GM19099 (cell line): ENCODE results near the gene MET.

Source experiments
- POLR2A ChIP-seq: IDR thresholded peaks from 3 replicates; pipeline ENCODE4 v1.6.1; 2011; ENCODE audit warnings: low read depth; ENCODE audit not compliant: insufficient read length; ENCODE audit errors: extremely low read depth

The MET gene

DNA sequence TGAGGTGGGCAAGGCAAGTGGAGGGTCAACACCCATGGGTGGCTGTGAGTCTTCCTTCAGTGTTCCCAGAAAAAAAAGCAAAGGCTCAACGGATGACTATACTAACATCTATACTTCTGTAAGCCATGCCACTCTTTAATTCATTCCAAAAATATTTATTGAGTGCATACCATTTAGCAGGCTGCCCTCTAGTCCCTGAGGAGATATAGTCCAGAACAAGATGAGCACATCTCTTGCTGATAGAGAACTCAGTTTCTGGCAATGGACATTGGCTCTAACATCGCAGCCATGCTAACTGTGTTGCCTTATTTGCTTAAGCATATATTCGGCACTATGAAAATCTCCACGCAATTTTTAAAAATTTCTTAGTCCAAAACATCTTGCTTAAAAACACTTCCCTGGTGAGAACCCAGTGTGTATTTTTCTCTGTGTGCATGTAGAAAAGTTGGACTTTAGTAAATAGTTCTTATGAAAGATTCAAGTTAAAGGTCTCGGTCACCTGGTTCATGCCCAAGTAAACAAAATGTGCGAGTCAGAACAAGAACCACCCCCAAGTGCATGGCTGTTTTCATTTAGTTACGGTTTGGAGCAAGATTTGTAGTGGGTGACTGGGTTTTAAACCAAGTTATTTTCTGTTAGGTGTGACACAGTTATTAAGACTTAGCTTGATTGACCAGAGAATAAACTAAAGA is 69.8 kb downstream of the MET start:
- no peak for TF ChIP-seq POLR2A

DNA sequence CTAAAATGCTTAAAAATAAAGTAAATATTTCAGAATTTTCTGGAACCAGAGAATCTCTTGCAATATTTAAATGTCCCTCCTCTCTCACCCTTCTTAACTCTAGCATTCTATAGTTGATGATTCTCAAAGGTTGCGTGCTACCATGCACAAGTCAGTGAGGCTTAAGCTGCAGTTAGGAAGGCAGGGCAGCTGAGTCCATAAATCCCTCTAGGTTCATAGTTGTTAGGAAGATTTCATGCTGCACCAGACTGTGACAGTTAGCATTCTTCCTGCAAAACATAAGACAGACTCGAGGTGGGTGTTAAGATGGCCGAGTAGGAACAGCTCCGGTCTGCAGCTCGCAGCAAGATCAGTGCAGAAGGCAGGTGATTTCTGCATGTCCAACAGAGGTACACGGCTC is 70.6 kb downstream of the MET start:
- TF ChIP-seq POLR2A: no peak

DNA sequence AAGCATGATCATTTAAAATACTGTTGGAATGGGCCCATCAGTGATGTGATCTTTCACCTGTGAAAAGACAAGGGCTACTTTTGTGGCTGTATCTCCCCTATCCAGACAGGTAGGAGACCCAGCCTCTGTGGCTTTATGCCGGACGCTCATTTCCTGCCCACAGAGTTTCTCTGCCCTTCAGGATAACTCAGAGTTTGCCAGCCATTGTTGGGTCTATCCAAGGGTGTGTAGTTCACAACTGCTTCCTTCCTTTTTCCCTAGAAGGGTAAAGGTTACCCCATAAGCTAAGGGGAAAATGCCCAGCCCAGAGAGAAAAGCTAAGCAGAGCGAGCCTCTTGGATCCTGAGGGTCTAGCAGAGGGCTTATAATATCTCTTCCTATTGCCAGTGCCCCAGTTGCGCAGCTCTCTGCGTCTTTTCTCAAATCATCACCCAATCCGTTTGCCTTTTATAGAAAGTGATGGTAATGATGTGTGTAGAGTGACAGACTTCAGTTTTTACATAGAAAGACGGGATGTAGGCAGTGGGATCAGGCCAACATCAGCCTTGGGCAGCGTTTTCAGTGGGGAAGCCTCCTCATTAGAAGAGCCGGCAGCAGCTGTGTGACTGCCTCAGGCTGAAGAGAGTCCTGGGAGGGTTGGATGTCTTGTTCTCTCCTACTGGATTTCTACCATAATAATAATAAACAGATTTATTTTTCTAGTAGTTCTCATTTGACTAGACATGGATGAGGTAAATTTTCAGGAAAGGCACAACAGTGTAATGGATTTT is 80.5 kb downstream of the MET start:
- no peak for TF ChIP-seq POLR2A

DNA sequence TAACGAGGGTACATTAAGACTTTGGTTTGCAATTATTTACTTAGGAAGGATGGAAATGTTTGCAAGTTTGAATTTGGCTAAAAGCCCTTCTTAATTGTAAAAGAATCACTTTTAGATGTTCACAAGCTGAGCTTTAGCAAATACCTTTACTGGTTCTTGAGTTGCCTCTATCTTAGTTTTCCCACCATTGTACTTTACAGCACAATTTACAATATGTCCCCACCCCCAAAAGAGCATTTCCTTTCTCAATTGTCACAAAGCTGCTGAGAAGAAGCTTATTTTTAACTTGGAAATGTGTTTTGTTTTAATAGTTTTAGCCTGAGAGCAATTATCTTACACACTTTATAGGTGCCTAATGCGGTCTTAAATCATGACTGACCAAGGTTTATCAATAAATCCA is 81.1 kb downstream of the MET start:
- TF ChIP-seq POLR2A: no peak

DNA sequence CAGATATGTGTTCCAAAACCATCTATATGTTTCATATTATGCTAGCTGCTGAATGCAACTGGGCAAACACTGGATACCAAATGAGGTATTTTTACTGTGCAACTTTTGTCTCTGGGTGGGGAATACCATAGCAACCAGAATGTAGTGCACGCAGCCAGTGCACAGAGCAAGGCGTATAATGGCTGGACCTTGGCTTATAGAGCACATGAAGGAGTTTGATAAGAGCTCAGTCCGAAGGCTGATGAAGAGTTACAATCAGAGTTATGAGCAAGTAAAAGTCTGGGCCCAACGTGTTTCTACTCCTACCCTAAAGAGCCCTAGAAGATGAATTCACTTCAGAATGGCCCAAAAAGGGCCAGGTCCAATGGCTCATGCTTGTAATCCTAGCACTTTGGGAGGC is 82.2 kb downstream of the MET start:
- TF ChIP-seq POLR2A: no peak

DNA sequence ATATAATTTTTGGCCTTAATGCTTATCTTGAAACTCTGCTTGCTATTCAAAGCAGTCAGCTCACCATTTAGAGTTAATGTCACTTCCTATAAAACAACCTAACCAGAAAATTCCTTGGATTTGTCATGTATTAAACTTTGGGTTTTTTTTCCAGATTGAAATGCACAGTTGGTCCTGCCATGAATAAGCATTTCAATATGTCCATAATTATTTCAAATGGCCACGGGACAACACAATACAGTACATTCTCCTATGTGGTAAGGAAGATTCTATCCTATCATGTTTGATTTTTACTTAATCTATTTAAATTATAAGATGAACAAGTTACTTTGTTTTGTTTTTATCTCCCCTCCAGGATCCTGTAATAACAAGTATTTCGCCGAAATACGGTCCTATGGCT is 85.3 kb downstream of the MET start:
- TF ChIP-seq POLR2A: no peak

DNA sequence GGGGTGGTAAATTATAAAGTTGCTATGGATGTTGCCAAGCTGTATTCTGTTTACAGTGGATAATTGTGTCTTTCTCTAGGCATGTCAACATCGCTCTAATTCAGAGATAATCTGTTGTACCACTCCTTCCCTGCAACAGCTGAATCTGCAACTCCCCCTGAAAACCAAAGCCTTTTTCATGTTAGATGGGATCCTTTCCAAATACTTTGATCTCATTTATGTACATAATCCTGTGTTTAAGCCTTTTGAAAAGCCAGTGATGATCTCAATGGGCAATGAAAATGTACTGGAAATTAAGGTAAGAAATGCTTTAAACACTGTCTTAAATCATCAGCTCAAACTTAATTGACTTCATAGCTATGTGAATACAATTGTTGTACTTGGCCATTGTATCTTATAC is 91.0 kb downstream of the MET start:
- TF ChIP-seq POLR2A: no peak

DNA sequence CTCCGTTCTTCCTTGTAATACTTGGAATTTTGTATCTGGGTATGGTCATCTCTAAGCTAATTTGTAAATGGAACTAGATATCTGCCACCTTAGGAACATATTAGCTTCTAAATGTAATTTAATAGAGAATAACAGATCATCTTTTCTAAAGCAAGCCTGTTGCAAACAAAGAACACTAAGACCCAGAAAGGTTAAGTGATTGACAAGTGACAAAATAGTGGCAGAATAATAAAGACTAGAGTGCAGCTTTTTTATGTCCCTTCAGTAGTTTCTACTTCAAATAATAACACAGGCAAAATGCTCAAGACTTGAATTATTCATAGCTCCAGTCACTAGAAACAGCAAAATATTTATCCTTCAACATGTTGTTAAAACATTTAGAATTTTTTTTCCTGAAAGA is 91.7 kb downstream of the MET start:
- no peak for TF ChIP-seq POLR2A

DNA sequence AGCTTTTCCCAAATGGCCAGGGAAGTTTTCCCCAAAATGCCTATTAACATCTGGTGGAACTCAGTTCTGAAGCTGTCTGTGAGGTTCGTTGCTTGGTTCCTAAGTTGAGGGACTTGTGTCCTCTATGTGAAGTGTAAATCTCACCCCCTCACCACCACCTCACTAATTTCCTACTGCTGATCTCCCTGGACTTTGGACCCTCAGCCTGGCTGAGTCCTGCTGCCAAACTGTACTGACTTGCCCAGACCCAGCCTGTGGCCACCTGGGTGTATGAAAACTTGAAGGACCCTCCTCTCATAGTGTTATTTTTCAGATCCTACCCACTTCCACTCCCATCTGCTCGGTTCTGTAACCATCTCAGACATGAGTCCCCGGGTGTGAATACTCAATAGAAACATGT is 94.9 kb downstream of the MET start:
- TF ChIP-seq POLR2A: no peak

DNA sequence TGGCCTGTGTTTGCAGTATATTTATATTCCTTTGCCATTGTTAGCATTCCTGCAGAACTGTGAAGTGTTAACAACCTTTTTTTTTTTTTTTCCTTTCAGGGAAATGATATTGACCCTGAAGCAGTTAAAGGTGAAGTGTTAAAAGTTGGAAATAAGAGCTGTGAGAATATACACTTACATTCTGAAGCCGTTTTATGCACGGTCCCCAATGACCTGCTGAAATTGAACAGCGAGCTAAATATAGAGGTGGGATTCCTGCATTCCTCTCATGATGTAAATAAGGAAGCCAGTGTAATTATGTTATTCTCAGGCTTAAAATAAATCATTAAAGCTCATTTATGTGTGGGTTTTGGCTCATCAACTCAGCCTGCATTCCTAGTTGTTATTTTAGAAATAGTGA is 97.5 kb downstream of the MET start:
- TF ChIP-seq POLR2A: no peak

DNA sequence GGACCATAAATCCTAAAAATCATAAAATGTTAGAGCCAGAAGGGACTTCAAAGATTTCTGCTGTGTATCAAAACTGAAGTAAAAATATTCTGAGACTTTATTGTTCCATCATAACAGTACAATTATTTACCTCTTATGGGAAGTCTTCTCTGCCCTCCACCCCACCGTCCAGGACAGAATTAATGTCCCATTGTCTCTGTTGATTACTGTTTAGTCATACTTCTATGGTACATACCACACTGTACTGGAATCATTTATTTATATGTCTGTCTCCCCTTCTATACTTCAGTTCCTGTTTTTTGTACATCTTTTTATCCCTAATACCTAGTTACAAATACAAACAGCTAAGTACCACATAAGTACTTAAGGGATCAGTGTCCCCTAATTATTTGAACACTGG is 98.9 kb downstream of the MET start:
- no peak for TF ChIP-seq POLR2A

DNA sequence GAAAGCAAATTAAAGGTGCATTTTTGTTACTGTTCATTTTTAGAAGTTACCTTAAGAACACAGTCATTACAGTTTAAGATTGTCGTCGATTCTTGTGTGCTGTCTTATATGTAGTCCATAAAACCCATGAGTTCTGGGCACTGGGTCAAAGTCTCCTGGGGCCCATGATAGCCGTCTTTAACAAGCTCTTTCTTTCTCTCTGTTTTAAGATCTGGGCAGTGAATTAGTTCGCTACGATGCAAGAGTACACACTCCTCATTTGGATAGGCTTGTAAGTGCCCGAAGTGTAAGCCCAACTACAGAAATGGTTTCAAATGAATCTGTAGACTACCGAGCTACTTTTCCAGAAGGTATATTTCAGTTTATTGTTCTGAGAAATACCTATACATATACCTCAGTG is 99.6 kb downstream of the MET start:
- no peak for TF ChIP-seq POLR2A

DNA sequence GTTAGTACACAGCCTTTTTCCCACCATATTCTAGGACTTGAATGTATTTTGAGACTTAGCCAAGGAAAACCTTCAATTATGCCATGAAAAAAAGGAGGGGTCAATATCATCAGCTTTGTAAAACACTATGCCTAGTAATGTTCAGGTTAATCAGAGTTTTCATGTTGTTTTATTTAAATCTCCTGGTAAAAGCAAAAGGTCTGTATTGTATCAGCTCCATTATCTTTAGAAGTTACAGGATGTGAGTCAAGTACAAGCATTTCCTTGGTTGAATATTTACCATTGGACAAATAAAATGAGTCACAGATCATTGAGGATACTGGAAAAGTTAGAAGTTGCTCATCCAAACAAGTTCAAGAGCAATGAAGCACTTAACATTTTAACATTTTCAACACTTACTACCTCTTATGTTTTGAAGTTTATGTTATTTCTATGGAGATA is 100.4 kb downstream of the MET start:
- TF ChIP-seq POLR2A: no peak

DNA sequence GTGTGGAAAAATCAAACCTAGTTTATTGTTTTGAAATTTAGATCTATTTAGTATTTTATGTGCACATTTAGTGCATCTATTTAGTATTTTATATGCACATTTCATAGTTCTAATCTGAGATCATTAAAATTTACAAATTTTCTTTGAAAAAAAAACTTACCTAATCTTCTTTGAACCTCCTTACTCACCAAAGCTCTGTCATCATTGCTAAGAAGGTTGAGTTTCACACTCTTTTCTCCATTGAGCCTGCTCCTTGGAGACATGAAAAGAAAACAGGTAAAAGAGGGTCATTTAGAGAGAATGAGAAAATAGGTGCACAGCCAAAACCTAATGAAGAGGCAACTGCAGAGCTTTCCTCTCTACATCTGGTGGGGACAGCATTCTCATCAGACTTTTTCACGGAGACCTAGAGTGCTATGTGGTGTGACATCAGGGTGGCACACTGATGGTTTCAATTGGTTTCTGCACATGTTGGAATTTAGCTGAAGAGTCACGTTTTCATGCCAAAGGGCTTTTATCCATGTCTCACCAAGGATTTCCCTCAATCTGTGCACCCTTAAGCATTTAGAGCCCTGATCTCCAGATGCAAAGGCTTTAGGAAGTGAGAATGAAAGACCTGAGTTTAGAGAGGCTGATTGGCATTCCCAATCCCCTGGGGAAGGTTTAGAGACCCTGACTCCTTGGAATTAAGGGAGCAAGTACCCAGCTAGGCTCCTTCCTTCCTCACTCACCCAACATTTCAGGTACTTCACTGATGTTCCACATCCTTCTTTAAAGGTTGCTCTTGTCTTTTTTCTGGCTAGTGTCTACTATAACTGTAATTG is 101.1 kb downstream of the MET start:
- TF ChIP-seq POLR2A: no peak

DNA sequence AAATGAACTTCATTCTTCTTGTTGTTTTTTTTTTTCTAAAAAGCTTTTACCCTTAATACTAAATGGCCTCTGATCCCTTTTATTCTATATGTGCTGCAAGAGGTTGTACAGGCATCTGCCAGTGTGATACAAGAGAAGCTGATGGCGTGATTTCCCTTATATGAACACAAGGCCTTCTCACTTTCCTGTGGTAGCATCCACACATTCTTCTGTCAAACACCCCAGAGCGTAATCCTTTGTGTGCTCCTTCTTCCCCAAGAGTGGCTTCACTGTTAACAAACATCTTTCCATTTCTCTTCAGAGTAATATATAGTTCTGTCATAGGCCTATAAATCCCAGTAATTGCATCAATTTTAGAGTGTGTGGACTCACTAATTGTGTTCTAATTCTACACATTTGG is 104.0 kb downstream of the MET start:
- no peak for TF ChIP-seq POLR2A
